HG03457 (cell line): Measurements from ENCODE around the gene CLMP.
"Not testable (repeated sequence)": the region's sequence is repeated elsewhere in the genome, so short reads cannot be mapped to it uniquely, and the experiment has no call there.

ENCODE experiments used
- ATAC-seq: cut with Tn5 transposase; IDR thresholded peaks from one replicate; pipeline ENCODE4 v1.9.1; 2021; ENCODE audit warnings: moderate number of reproducible peaks; ENCODE audit not compliant: unreplicated experiment

The CLMP gene

GRCh38 chr11:123218451-123218850, 23.4 kb upstream of the CLMP start:
- no peak for ATAC-seq

- ATAC-seq, result no peak
Measured at GRCh38 chr11:123217897-123218296, 22.8 kb upstream of the CLMP start.

GRCh38 chr11:123216249-123216648, 21.2 kb upstream of the CLMP start:
- ATAC-seq, result no peak

- ATAC-seq, result no peak
Measured at GRCh38 chr11:123214940-123215339, 19.9 kb upstream of the CLMP start.

GRCh38 chr11:123214396-123214795, 19.3 kb upstream of the CLMP start:
- no peak for ATAC-seq

- ATAC-seq, result no peak
Measured at GRCh38 chr11:123213307-123213771, 18.3 kb upstream of the CLMP start.

- ATAC-seq, result no peak
Measured at GRCh38 chr11:123212406-123212805, 17.4 kb upstream of the CLMP start.

GRCh38 chr11:123211981-123212380, 16.9 kb upstream of the CLMP start:
- ATAC-seq, result no peak

GRCh38 chr11:123211149-123211852, 16.3 kb upstream of the CLMP start:
- ATAC-seq, result no peak

- ATAC-seq, result no peak
Measured at GRCh38 chr11:123209591-123209990, 14.5 kb upstream of the CLMP start.

GRCh38 chr11:123206791-123207434, 11.9 kb upstream of the CLMP start:
- no peak for ATAC-seq

GRCh38 chr11:123206055-123206454, 11.0 kb upstream of the CLMP start:
- ATAC-seq, result not testable (repeated sequence)

GRCh38 chr11:123203934-123204333, 8.9 kb upstream of the CLMP start:
- no peak for ATAC-seq

- ATAC-seq, result no peak
Measured at GRCh38 chr11:123203471-123203870, 8.4 kb upstream of the CLMP start.

- no peak for ATAC-seq
Measured at GRCh38 chr11:123202155-123203151, 7.4 kb upstream of the CLMP start.

- no peak for ATAC-seq
Measured at GRCh38 chr11:123200264-123200663, 5.2 kb upstream of the CLMP start.

- ATAC-seq, result no peak
Measured at GRCh38 chr11:123197711-123198110, 2.7 kb upstream of the CLMP start.

- ATAC-seq, result no peak
Measured at GRCh38 chr11:123196060-123196714, 1.1 kb upstream of the CLMP start.

- ATAC-seq, result no peak
Measured at GRCh38 chr11:123194337-123195187, 486 bp downstream of the CLMP start.

- no peak for ATAC-seq
Measured at GRCh38 chr11:123193742-123194141, 1.3 kb downstream of the CLMP start.
